SIG-M5 treated with dmso at 0.1 percent for 504 hours (cell line): ENCODE data around the gene GRM4.
A peak's percentile ranks its signal among the peaks of the same experiment; 100 is the strongest.

Experiments
- DNase-seq: peaks from one replicate; lab custom pipeline; 2025; ENCODE audit not compliant: unreplicated experiment; lab: John Stamatoyannopoulos, UW

GRM4 gene

GRCh38 chr6:34157851-34158250 is 12.0 kb upstream of the GRM4 start:
- no peak for DNase-seq

- no peak for DNase-seq
Measured at GRCh38 chr6:34157236-34157830, 11.4 kb upstream of the GRM4 start.

DNA sequence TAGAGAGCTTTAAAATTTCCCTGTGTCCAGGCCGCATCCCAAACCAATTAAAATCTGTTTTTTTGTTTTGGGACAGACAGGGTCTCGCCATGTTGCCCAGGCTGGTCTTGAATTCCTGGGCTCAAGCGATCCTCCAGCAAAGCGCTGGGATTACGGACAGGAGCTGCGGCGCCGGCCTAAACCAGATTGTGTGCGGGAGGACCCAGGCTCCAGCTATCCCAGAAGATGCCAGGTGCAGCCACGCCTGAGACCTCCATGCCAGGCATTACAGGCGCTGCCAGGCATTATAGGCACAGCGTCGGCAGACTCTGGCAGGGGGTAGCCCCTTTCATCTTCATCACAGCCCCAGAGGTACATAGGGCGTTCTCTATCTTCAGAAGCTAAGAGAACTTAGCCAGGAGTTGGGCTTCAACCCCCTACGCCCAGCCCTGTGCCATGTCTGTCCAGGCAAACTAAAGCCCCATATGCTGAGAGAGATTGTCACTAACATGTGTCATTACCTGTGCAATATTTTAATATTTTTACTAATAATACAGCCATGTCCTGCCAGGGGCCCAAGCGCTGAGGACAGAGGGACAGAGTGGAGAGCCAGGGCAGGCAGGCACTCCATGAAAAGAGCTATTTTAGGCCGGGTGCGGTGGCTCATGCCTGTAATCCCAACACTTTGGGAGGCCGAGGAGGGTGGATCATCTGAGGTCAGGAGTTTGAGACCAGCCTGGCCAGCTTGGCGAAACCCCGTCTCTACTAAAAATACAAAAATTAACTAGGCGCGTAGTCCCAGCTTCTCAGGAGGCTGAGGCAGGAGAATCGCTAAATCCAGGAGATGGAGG is 9.8 kb upstream of the GRM4 start:
- no peak for DNase-seq

- peak; percentile 5 for DNase-seq
Measured at GRCh38 chr6:34154668-34155447, 9.0 kb upstream of the GRM4 start.

GRCh38 chr6:34152806-34153520 is 7.1 kb upstream of the GRM4 start:
- DNase-seq: no peak

GRCh38 chr6:34152042-34152524 is 6.2 kb upstream of the GRM4 start:
- no peak for DNase-seq

GRCh38 chr6:34151321-34152041 is 5.6 kb upstream of the GRM4 start:
- no peak for DNase-seq

- no peak for DNase-seq
Measured at GRCh38 chr6:34150766-34151165, 4.9 kb upstream of the GRM4 start.

- no peak for DNase-seq
Measured at GRCh38 chr6:34149831-34150400, 4.0 kb upstream of the GRM4 start.

DNA sequence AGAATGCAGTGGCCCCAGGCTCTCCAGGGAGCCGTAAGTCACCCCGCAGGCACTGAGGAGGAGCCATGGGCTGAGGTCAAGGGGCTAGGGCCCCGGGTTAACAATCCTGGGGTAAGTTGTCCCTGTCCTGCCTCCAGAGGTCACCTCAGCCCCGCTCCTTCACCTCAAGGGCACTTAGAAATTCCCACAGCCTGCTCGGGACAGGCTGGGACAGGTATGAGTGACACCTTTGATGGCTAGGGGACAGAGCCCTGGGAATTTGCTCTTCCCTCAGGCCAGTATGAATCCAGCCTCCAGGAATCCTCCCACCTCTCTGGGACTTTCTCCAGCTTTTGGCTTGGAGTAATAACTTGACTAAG is 3.5 kb upstream of the GRM4 start:
- DNase-seq: no peak

- DNase-seq: no peak
Measured at GRCh38 chr6:34148631-34149451, 3.0 kb upstream of the GRM4 start.

- DNase-seq: no peak
Measured at GRCh38 chr6:34147906-34148630, 2.2 kb upstream of the GRM4 start.

DNA sequence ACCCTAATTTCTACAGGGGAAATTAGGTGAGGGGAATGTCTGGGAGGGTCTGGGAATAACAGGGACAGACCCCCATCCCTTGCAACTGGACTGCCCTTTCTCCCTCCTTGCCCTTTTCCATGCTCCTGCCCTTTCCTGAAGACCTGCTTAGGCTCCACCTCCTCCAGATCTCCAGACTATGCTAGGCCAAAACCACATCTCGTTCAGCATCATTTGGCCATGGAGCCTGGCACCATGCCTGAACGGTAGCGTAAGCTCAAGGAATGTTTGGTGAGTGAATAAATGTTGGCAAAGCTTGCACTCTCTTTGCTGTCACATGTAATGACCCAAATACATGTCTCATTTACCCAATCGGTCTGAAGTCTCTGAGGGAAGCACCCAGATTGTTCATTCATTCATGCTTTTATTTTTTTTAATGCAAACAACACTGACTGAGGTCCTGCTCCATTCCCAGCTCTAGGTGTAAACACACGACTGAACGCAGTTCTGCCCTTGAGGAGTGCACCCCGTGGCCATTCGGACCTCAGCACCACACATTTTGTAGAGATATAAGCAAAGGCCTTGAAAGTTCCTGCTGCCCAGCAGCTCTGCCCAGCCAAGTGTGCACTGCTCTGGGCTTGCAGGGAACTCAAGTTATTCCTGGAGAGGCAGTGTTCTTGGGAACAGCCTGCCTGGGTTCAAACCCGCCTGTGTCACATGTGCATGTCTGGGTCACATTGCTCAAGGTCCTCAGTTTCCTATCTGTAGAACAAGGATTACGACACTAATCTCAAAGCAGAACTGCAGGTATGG is 1.1 kb upstream of the GRM4 start:
- DNase-seq: no peak

- no peak for DNase-seq
Measured at GRCh38 chr6:34145161-34146020, 496 bp downstream of the GRM4 start.

DNA sequence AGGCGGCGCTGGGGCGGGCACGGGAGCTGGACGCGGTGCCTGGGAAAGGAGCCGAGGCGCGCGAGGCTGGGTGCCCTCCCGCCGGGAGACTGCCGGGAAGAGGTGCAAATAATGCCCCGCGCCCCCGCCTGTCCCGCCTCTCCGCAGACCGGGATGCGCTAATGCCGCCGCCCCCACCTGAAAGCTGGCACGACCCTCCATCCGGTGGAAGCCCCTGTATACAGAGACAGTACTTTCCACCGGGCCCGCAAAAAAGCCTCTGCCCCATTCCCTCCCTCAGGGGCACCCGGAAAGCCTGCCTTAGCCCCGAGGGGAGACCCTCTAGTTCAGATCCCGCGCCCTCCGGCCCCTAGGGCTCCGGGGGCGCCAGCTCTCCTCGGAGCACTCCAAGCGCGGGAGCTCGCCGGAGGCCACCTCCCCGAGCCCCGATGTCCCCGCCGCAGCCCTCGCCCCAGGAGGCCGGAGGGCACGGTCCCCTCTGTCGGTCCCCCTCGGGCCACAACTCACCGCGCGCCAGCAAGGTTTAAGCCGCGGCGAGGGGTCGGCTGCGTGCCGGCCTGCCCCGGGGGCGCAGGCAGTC is 1.2 kb downstream of the GRM4 start:
- DNase-seq: no peak

DNA sequence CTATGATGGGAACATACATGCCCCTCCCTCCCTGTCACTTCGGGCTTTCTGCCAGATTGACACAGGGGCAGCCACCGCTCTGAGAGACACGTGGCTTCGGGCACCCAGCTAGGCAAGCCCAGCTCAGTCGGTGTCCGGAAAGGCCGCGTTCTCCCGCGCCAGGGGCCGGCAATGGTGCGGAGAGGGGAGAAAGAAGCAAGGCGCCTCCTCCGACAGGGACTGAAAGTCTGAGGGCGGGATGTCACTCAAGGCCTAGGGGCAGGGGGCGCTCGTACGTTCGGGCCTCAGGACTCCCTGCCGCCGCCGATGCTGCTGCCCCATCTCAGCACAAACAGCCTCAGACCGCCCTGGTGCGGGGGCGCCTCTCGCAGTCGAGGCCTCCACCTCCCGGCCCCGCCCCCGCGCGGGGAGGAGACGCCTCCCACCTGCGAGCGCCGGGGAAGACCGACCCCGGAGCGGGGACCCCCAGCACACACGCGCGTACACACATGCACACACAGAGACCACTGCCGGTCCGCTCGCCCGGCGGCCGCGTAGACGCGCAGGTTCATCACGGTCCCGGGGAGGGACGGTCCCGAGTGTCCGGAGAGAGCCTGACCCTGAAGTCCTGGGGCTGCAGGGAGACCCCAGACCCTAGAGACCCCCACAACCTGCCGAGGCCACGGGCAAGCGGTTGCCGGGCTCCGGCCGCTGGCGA is 1.9 kb downstream of the GRM4 start:
- no peak for DNase-seq
